ENCODE data around the gene RCAN2.

RCAN2 gene

GRCh38 chr6:46444772-46445454 lies 46.3 kb downstream of the RCAN2 start:
- H3K27me3 ChIP-seq (ENCODE audit: control insufficient read depth in 2 of 2, insufficient read depth in 2 of 2, low read length in 2 of 2) = no peaks in the 10 kb centered on the region

GRCh38 chr6:46443623-46444022 lies 47.6 kb downstream of the RCAN2 start:
- H3K36me3 ChIP-seq (ENCODE audit: control insufficient read depth in 2 of 2, insufficient read depth in 2 of 2, low read length in 2 of 2) = no peaks in the 10 kb centered on the region
- H3K9ac ChIP-seq (ENCODE audit: low read depth in 1 of 2, low read length in 2 of 2) = no peak overlapping the region
- no peak overlapping the region for H3K4me3 ChIP-seq (ENCODE audit: low read length in 2 of 2)
- no peak overlapping the region for H3K27ac ChIP-seq (ENCODE audit: low read depth in 2 of 2, low read length in 2 of 2)
- H3K9me3 ChIP-seq (ENCODE audit: control insufficient read depth in 2 of 2, low read length in 2 of 2) = no peaks in the 10 kb centered on the region
- H3K27me3 ChIP-seq (ENCODE audit: control insufficient read depth in 2 of 2, insufficient read depth in 2 of 2, low read length in 2 of 2) = no peaks in the 10 kb centered on the region
- H3K4me1 ChIP-seq (ENCODE audit: control insufficient read depth in 2 of 2, insufficient read depth in 2 of 2, low read length in 2 of 2) = peaks cover 0 to 6% of the 10 kb centered on the region in 2 donors

More at GRCh38 chr6:46444772-46445454, 46.3 kb downstream of the RCAN2 start:
- no peak overlapping the region for H3K9ac ChIP-seq (ENCODE audit: low read depth in 1 of 2, low read length in 2 of 2)
- peaks cover 0 to under 1% of the 10 kb centered on the region in 2 donors for H3K4me1 ChIP-seq (ENCODE audit: control insufficient read depth in 2 of 2, insufficient read depth in 2 of 2, low read length in 2 of 2)
- no peaks in the 10 kb centered on the region for H3K36me3 ChIP-seq (ENCODE audit: control insufficient read depth in 2 of 2, insufficient read depth in 2 of 2, low read length in 2 of 2)
- H3K4me3 ChIP-seq (ENCODE audit: low read length in 2 of 2) = no peak overlapping the region
- H3K9me3 ChIP-seq (ENCODE audit: control insufficient read depth in 2 of 2, low read length in 2 of 2) = no peaks in the 10 kb centered on the region
- H3K27ac ChIP-seq (ENCODE audit: low read depth in 2 of 2, low read length in 2 of 2) = no peak overlapping the region

- H3K27ac ChIP-seq (ENCODE audit: low read depth in 2 of 2, low read length in 2 of 2) = no peak overlapping the region
- no peak overlapping the region for H3K9ac ChIP-seq (ENCODE audit: low read depth in 1 of 2, low read length in 2 of 2)
- H3K36me3 ChIP-seq (ENCODE audit: control insufficient read depth in 2 of 2, insufficient read depth in 2 of 2, low read length in 2 of 2) = no peaks in the 10 kb centered on the region
- H3K4me3 ChIP-seq (ENCODE audit: low read length in 2 of 2) = no peak overlapping the region
- H3K27me3 ChIP-seq (ENCODE audit: control insufficient read depth in 2 of 2, insufficient read depth in 2 of 2, low read length in 2 of 2) = no peaks in the 10 kb centered on the region
- H3K9me3 ChIP-seq (ENCODE audit: control insufficient read depth in 2 of 2, low read length in 2 of 2) = no peaks in the 10 kb centered on the region
- H3K4me1 ChIP-seq (ENCODE audit: control insufficient read depth in 2 of 2, insufficient read depth in 2 of 2, low read length in 2 of 2) = peaks cover 0 to 8% of the 10 kb centered on the region in 2 donors
Observed at GRCh38 chr6:46440641-46441040, 50.6 kb downstream of the RCAN2 start.

- H3K9ac ChIP-seq (ENCODE audit: low read depth in 1 of 2, low read length in 2 of 2) = no peak overlapping the region
- no peaks in the 10 kb centered on the region for H3K27me3 ChIP-seq (ENCODE audit: control insufficient read depth in 2 of 2, insufficient read depth in 2 of 2, low read length in 2 of 2)
- H3K27ac ChIP-seq (ENCODE audit: low read depth in 2 of 2, low read length in 2 of 2) = no peak overlapping the region
- H3K4me3 ChIP-seq (ENCODE audit: low read length in 2 of 2) = no peak overlapping the region
- H3K4me1 ChIP-seq (ENCODE audit: control insufficient read depth in 2 of 2, insufficient read depth in 2 of 2, low read length in 2 of 2) = peaks cover 0 to 8% of the 10 kb centered on the region in 2 donors
- H3K9me3 ChIP-seq (ENCODE audit: control insufficient read depth in 2 of 2, low read length in 2 of 2) = no peaks in the 10 kb centered on the region
- no peaks in the 10 kb centered on the region for H3K36me3 ChIP-seq (ENCODE audit: control insufficient read depth in 2 of 2, insufficient read depth in 2 of 2, low read length in 2 of 2)
Observed at GRCh38 chr6:46440141-46440540, 51.1 kb downstream of the RCAN2 start.

GRCh38 chr6:46438245-46438644 lies 53.0 kb downstream of the RCAN2 start:
- Histone ChIP-seq H3K9me3 (ENCODE audit: control insufficient read depth in 2 of 2, low read length in 2 of 2) (no peaks in the 10 kb centered on the region), H3K27ac (ENCODE audit: low read depth in 2 of 2, low read length in 2 of 2) (no peak overlapping the region), H3K4me1 (ENCODE audit: control insufficient read depth in 2 of 2, insufficient read depth in 2 of 2, low read length in 2 of 2) (peaks cover 0 to 8% of the 10 kb centered on the region in 2 donors), H3K36me3 (ENCODE audit: control insufficient read depth in 2 of 2, insufficient read depth in 2 of 2, low read length in 2 of 2) (no peaks in the 10 kb centered on the region), H3K4me3 (ENCODE audit: low read length in 2 of 2) (no peak overlapping the region), H3K27me3 (ENCODE audit: control insufficient read depth in 2 of 2, insufficient read depth in 2 of 2, low read length in 2 of 2) (no peaks in the 10 kb centered on the region), H3K9ac (ENCODE audit: low read depth in 1 of 2, low read length in 2 of 2) (no peak overlapping the region)

GRCh38 chr6:46437671-46438221 lies 53.5 kb downstream of the RCAN2 start:
- Histone ChIP-seq H3K9me3 (ENCODE audit: control insufficient read depth in 2 of 2, low read length in 2 of 2) (no peaks in the 10 kb centered on the region), H3K4me1 (ENCODE audit: control insufficient read depth in 2 of 2, insufficient read depth in 2 of 2, low read length in 2 of 2) (peaks cover 0 to 8% of the 10 kb centered on the region in 2 donors), H3K4me3 (ENCODE audit: low read length in 2 of 2) (no peak overlapping the region), H3K9ac (ENCODE audit: low read depth in 1 of 2, low read length in 2 of 2) (no peak overlapping the region), H3K36me3 (ENCODE audit: control insufficient read depth in 2 of 2, insufficient read depth in 2 of 2, low read length in 2 of 2) (no peaks in the 10 kb centered on the region), H3K27me3 (ENCODE audit: control insufficient read depth in 2 of 2, insufficient read depth in 2 of 2, low read length in 2 of 2) (no peaks in the 10 kb centered on the region), H3K27ac (ENCODE audit: low read depth in 2 of 2, low read length in 2 of 2) (no peak overlapping the region)

GRCh38 chr6:46422619-46423018 lies 68.6 kb downstream of the RCAN2 start:
- Histone ChIP-seq H3K27ac (ENCODE audit: low read depth in 2 of 2, low read length in 2 of 2) (no peak overlapping the region), H3K4me3 (ENCODE audit: low read length in 2 of 2) (no peak overlapping the region), H3K9ac (ENCODE audit: low read depth in 1 of 2, low read length in 2 of 2) (no peak overlapping the region), H3K9me3 (ENCODE audit: control insufficient read depth in 2 of 2, low read length in 2 of 2) (no peaks in the 10 kb centered on the region), H3K27me3 (ENCODE audit: control insufficient read depth in 2 of 2, insufficient read depth in 2 of 2, low read length in 2 of 2) (no peaks in the 10 kb centered on the region), H3K4me1 (ENCODE audit: control insufficient read depth in 2 of 2, insufficient read depth in 2 of 2, low read length in 2 of 2) (no peaks in the 10 kb centered on the region), H3K36me3 (ENCODE audit: control insufficient read depth in 2 of 2, insufficient read depth in 2 of 2, low read length in 2 of 2) (no peaks in the 10 kb centered on the region)

- H3K27ac ChIP-seq (ENCODE audit: low read depth in 2 of 2, low read length in 2 of 2) = no peak overlapping the region
Observed at GRCh38 chr6:46421939-46422338, 69.3 kb downstream of the RCAN2 start.

GRCh38 chr6:46420921-46421638 lies 70.2 kb downstream of the RCAN2 start:
- Histone ChIP-seq H3K27ac (ENCODE audit: low read depth in 2 of 2, low read length in 2 of 2) (no peak overlapping the region), H3K4me3 (ENCODE audit: low read length in 2 of 2) (no peak overlapping the region), H3K4me1 (ENCODE audit: control insufficient read depth in 2 of 2, insufficient read depth in 2 of 2, low read length in 2 of 2) (no peaks in the 10 kb centered on the region), H3K9me3 (ENCODE audit: control insufficient read depth in 2 of 2, low read length in 2 of 2) (no peaks in the 10 kb centered on the region), H3K36me3 (ENCODE audit: control insufficient read depth in 2 of 2, insufficient read depth in 2 of 2, low read length in 2 of 2) (no peaks in the 10 kb centered on the region), H3K9ac (ENCODE audit: low read depth in 1 of 2, low read length in 2 of 2) (no peak overlapping the region), H3K27me3 (ENCODE audit: control insufficient read depth in 2 of 2, insufficient read depth in 2 of 2, low read length in 2 of 2) (no peaks in the 10 kb centered on the region)

More at GRCh38 chr6:46421939-46422338, 69.3 kb downstream of the RCAN2 start:
- H3K27me3 ChIP-seq (ENCODE audit: control insufficient read depth in 2 of 2, insufficient read depth in 2 of 2, low read length in 2 of 2) = no peaks in the 10 kb centered on the region
- H3K4me3 ChIP-seq (ENCODE audit: low read length in 2 of 2) = no peak overlapping the region
- no peaks in the 10 kb centered on the region for H3K4me1 ChIP-seq (ENCODE audit: control insufficient read depth in 2 of 2, insufficient read depth in 2 of 2, low read length in 2 of 2)
- no peaks in the 10 kb centered on the region for H3K36me3 ChIP-seq (ENCODE audit: control insufficient read depth in 2 of 2, insufficient read depth in 2 of 2, low read length in 2 of 2)
- no peak overlapping the region for H3K9ac ChIP-seq (ENCODE audit: low read depth in 1 of 2, low read length in 2 of 2)
- no peaks in the 10 kb centered on the region for H3K9me3 ChIP-seq (ENCODE audit: control insufficient read depth in 2 of 2, low read length in 2 of 2)

- no peak overlapping the region for H3K9ac ChIP-seq (ENCODE audit: low read depth in 1 of 2, low read length in 2 of 2)
- no peaks in the 10 kb centered on the region for H3K27me3 ChIP-seq (ENCODE audit: control insufficient read depth in 2 of 2, insufficient read depth in 2 of 2, low read length in 2 of 2)
- H3K36me3 ChIP-seq (ENCODE audit: control insufficient read depth in 2 of 2, insufficient read depth in 2 of 2, low read length in 2 of 2) = no peaks in the 10 kb centered on the region
- no peak overlapping the region for H3K27ac ChIP-seq (ENCODE audit: low read depth in 2 of 2, low read length in 2 of 2)
- H3K4me1 ChIP-seq (ENCODE audit: control insufficient read depth in 2 of 2, insufficient read depth in 2 of 2, low read length in 2 of 2) = no peaks in the 10 kb centered on the region
- no peaks in the 10 kb centered on the region for H3K9me3 ChIP-seq (ENCODE audit: control insufficient read depth in 2 of 2, low read length in 2 of 2)
- no peak overlapping the region for H3K4me3 ChIP-seq (ENCODE audit: low read length in 2 of 2)
Observed at GRCh38 chr6:46419576-46420002, 71.7 kb downstream of the RCAN2 start.

All from mucosa of rectum (tissue), 2 donors.